HG03064 (cell line): ENCODE measurements around the gene FBH1.
"Not testable (repeated sequence)": the region's sequence is repeated elsewhere in the genome, so short reads cannot be mapped to it uniquely, and the experiment has no call there.

Source experiments
- ATAC-seq: cut with Tn5 transposase; IDR thresholded peaks from one replicate; pipeline ENCODE4 v1.9.1; 2021; ENCODE audit warnings: low read depth; ENCODE audit not compliant: unreplicated experiment

The FBH1 gene

DNA sequence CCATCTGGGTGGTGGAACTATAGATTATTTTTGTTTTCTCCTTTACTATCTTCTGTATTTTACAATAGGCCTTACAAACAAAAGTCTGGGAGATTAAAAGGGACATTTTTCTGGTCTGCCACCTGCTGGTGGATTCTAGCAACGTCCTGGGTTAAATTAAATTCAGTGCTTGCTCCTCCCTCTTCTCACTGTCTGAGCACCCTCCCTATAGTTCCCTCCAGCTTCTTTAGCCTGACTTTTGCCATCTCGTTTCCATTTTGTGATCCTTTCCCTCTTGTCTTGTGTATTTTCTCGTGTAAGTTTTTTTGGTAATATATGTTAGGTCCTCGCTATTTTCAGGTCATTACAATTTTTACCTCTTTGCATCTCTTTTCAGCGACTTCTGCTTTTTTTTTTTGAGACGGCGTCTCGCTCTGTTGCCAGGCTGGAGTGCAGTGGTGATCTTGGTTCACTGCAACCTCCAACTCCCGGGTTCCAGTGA, 16.5 kb upstream of the FBH1 start:
- ATAC-seq = peak; percentile 59

DNA sequence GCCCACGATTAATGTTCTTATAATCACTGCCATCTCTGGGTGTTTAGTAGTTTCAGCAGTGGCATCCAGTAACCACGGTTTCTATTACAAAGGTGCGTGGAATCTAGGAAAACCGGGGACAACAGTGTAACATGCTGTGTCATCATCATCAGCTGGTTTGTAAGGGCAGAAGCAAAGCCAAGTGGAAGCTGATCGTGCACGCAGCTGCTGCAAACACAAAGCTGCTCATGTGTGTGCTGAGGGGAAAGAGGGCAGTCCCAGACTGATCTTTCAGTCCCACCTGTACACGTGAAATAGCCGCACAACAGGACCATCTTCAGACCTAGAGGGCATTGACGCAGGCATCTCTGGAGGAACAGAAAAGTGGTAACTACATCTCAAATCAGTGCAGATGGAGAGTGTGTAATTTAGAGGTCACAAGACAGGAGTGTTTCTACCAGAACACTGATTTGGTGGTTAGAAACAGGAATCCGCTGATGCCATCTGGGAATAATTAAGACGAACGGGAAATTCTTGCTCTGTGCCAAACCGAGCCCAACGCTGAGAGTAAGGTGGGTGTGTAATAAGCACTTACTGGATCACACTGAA, 13.8 kb upstream of the FBH1 start:
- ATAC-seq = no peak

DNA sequence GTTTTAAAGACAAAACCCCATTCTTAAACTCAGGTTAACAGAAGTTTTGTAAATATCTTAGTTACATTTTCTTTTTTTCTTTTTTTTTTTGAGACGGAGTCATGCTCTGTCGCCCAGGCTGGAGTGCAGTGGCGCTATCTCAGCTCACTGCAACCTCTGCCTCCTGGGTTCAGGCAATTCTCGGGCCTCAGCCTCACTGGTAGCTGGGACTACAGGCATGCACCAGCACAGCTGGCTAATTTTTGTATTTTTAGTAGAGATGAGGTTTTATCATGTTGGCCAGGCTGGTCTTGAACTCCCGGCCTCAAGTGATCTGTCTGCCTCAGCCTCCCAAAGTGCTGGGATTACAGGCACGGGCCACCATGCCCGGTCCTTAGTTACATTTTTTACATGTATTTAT, 13.0 kb upstream of the FBH1 start:
- not testable (repeated sequence) for ATAC-seq

DNA sequence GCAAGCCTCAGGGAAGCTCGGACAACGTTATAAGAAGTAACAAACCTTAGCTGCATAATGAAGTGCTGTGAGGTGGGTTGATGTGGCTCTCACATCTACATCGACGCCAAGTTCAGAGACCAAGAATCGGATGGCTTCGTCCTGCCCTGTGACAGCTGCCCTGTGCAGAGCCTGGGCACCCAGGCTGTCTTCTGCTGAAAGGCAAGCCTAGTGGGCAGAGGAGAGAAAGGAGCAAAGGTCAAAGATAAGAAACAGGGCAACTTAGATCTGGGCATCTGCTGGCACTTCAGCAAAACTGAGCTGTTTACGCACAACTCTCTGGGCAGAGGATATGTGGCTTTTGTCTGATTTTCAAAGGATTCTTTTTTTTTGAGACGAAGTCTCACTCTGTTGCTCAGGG, 7.1 kb upstream of the FBH1 start:
- ATAC-seq = no peak

DNA sequence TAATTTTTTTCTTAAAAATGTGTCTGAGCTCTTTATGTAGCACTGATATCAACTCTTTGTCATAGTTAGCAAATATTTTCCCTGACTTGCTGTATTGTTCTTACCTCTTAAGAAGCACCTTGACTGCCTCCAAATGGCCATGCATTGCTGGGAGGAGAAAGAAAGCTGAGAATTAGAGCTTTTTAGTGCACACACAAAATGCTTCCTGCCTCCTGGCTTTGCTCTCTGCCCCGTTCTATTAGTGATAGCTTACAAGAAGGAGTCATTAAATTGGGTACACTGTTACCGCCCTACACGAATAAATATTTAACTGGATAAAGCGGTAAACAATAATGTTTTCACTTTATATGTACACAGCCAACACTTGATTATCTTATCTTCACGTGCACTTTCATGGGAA, 4.4 kb upstream of the FBH1 start:
- ATAC-seq = no peak

DNA sequence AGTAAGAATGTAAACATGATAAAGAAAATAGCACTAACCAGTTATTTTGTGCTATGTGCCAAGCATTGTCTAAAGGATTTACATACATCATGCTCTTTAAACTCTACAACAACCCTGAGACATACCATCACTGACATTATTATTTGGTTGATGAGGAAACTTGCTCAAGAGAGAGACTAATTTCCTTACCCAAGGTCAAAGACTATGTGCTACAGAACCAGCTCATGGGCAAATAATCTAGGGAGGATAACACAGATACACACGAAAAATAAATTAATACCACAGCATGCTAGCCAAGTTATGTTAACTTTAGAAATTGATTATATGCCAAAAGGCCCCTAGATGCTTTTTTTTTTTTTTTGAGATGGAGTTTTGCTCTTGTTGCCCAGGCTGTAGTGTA, 3.0 kb upstream of the FBH1 start:
- no peak for ATAC-seq

DNA sequence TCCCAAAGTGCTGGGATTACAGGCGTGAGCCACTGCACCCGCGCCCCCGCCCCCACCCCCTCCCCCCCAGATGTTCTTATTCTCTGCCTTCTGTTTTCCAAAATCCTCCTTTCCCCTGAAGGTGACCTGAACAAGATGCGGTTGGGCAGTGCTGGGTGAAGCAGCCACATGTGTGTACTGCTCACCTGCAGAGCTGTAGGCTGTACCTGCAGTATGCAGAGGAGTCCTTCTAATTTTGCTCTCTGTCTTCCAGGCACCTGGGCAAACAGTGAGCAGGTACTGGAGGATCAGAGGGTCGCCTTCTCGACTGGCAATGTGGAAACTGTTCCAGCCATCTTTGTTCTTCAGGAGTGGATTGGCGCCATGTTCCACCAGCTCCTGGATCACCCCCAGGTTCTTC, 2.4 kb upstream of the FBH1 start:
- no peak for ATAC-seq

DNA sequence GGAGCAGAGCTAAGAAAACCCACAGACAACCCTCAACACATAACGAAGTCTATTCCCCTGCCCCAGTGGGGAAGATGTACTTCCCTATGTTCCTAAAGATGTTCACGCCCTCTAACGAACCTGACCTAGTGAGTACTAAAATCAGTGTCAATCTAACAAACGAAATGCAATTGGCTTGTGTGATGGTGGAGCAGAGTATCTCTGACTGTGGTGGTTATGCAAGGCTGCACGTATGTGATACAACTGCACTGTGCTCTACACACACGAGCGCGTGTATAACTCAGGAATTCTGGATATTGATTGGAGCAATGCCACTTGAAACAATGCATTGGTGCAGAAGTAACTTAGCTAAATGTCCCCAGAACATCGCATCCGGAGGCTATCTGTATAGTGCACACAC, 1.7 kb upstream of the FBH1 start:
- no peak for ATAC-seq

DNA sequence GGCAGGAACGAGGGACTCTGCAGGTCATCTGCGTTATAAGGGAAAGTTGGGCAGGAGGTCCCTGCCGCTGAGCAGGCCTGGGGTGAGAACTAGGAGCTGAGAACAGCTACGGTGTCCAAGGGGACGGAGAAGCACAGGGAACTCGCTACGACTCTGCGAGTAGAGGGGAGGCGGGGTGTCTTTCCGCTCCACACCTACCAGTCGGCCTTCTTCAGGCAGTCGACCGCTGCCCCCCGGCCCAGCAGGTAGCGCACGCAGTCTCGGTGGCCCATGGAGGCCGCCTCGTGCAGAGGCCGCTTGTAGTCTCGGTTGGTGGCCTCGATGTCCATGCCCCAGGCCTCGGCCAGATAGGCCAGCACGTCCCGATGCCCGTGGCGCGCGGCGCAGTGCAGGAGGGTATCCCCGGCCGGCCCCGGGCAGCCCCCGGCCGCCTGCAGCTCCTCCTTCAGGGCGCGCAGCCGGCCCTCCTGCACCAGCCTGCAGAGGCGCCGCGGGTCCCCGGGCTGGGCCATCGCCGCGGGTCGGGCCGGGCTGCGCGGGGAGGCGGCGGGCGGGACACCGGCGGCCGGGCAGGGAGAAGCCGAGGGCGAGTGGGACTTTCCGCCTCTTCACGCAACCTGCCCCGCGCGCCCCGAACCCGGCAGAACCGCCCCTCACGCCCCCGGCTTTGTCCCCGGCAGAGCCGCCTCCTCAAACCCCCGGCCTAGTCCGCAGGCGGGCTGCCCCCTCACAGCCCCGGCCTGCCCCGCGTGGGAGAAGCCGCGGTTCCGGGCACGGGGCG, 1.0 kb upstream of the FBH1 start:
- no peak for ATAC-seq

DNA sequence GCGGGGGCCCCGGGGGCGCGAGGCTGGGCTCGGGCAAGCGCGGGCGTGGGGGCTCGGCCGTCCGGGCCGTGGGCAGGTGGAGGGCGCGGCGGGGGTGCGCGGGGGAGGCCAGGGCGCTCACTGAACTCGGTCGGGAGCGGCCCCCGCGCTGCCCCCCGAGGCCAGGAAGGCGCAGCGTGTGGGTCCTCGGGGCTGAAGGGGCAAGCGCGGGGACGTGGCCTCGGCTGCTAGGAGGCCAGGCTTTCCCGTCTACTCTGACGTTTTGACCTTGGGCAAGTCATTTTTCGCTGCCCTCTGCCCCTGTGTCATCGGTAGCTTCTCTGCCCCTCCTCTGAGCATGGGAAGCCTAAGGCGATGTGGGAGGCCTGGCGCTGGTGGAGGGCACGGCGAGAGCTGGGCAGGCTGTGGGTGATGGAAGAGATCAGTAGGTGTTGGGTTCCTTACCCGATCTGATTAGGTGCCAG, 441 bp downstream of the FBH1 start:
- ATAC-seq = peak; percentile 6

DNA sequence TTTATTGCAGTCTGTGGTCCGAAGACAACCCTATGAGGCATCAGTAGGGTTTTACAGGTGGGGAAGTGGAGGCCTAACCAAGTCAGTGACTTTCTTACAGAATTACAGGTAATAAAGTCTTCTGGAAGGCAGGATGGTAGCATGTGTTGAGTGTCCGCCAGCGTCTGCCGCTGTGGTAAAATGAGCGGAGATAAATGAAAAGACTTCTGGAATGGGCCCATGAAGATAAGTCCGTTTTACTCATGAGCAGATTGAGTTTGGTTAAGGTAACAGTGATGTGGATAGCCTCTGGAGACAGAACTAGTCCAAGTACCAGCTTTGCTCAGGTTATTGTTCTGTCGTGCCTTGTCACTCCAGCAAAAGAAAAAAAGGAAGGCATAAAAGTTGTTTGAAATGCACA, 966 bp downstream of the FBH1 start:
- ATAC-seq = no peak

DNA sequence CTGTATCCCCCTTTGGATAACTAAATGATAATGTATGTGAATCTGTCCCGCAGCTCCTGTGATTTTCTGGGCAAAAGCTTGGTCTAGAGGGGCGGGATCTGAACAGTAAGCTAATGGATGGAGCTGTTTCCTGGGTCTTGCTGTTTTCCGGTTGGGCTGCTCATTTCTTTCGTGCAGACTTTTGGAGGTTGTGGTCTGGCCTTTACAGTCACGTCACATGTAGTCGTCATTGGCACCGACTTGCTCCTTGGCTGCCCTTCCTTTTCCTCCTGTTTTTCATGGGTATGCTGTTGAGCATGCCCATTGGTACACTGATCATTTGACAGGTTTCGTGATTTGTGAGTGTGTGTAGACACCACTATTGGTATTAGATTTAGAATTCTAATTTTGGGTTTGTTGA, 2.0 kb downstream of the FBH1 start:
- no peak for ATAC-seq

DNA sequence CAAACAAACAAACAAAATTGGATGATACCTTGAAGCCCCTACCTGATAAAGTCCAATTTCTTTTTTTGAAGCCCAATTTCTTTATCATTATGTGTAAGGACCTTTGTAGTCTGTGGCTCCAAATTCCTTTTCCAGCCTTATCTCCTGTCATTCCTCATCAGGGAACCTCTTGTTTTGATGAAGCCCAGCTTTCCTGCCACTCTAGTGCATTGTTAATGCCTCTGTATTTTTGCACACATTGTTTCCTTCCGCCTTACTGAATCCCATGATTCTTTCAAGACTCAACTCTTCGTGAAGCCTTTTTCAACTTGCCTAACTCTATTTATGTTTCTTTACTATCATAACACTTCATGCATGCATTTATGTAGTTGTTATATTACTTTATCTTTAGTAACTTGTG, 3.3 kb downstream of the FBH1 start:
- no peak for ATAC-seq

DNA sequence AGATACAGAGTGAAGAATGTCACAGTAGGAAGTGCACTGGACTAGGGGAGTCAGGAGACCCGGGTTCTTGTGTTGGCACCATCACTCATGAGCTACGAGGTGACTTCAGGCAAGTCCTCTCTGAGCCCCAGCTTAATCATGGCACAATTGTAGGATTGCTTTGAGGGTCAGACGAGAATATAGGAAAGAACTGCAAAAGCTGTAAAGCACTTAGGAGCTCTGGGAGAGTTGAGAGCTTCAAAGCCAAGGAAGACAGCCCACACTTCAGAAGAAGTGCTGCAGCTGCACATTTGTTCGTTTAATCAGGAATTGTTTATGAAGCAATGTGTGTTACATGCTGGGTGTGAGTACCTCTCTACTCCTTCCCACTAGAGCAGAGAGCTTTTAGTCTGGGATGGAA, 4.4 kb downstream of the FBH1 start:
- no peak for ATAC-seq

DNA sequence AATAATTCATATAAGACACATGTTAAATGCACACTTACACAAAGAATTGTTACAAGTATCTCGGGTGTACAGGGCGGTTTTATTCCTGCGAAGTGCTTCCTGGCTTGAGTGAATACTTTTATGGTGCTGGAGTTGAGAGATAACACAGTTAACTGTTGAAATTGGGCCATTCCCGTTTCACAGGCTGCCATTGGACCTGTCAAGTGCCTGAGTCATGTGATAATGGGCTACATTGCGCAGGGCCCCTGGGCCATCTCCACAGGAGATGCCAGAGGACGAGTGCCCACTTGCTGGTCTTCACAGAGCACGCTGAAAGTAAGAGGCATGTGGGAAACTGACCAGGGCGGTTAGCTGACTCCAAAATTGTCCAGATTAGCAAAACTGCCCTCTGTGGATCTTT, 4.8 kb downstream of the FBH1 start:
- no peak for ATAC-seq

DNA sequence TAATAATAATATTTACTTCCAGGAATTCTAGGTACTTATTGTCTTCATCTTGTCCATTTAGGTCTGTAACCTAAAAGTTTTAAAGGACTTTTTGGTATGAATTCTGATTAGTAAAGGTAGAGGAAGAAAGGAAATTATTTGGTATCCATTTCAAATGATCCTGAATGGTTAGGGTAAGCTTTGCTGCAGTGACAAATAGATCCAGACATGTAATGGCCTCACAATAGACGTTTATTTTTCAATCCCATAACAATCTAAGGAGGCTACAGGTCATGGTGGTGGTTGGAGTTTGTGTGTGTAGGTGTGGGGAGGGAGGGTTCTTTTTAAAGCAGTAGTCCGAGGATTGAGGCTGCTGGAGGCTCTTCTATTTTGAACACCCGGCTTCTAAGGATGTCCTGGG, 5.3 kb downstream of the FBH1 start:
- ATAC-seq = peak; percentile 4

DNA sequence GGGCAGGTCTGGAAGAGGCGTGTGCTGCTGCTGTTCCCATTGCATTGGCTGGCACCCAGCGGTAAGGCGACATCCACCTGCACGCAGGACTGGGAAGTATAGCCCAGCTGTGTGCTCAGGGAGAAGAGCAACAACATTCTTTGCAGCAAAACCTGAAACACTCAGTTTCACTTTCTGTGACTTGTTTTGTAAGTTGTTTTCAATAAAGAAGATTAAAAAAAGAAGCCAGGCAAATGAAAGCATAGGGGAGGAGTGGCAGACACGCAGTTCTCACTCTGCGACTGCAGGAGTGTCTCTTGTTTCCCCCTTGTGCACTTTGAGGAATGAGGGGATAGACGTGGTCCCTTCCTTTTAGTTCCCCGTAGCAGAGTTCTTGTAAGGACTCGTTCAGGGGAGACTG, 5.8 kb downstream of the FBH1 start:
- peak; percentile 74 for ATAC-seq

DNA sequence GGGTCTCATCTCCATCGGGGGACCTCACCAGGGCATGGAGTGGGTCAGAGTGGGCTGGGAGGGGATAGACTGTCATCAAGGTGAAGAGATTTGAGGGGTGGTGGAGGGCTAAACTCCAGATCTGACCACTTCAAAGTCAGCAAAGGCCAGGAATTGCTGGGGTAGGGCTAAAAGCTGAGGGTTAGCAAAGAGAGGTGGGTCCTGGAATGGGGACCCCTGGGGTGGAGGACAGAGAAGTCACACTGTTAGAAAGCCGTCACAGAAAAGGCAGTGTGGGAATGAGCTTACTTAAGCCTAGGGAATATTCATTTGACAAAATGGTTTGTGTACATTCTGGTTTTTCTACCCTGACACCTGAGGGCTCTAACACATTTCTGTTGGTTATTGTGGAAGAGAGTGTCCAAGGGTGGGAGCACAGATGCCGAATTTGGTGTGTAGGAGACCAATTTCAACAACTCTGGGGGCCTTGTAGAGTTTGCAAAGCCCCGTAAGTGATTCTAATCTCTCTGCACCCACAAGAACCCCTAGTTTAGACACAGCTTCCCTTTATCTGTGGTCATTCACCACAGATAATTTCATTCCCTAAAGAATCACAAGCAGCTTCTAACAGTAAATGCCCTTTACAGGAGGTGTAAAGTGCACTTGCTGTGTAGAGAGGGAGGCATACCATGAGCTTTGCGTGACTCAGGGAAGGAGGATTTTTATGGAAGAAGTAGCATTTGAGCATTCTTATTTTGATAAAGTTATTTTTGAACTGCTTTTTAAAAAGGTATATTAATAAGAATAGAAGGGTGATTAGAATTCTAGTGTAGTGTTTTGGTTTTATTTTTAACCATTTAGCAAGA, 6.4 kb downstream of the FBH1 start:
- no peak for ATAC-seq

DNA sequence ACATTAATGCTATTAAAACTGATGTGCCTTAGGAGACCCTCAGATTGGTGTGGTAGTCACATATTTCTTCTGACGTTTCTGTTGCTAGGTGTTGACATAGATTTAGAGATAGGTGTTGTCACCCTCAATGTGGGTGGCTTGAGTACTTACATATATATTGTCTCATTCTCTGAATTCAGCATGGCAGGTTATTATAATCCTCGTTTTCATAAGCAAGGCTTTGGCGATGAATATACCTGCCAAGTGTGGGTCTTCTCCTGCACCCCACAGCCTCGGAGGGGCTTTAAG, 7.0 kb downstream of the FBH1 start:
- no peak for ATAC-seq

DNA sequence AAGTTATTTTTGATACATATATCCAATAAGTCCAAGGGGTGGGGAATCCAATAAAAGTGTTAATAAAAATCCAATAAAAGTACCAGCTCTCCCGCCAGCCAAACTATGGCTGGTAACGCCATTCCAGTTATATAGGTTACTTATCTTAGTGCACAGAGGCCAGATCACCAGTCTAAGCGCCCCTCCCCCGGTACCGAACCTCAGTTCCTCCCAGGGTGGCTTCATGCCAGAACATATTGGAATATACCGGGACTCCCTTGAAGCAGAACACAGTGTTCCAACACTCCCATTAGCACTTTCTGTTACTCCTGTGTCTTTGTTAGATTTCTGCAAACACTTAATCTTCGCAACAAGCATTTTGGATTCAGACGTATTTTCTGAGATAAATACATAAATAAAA, 7.5 kb downstream of the FBH1 start:
- no peak for ATAC-seq

DNA sequence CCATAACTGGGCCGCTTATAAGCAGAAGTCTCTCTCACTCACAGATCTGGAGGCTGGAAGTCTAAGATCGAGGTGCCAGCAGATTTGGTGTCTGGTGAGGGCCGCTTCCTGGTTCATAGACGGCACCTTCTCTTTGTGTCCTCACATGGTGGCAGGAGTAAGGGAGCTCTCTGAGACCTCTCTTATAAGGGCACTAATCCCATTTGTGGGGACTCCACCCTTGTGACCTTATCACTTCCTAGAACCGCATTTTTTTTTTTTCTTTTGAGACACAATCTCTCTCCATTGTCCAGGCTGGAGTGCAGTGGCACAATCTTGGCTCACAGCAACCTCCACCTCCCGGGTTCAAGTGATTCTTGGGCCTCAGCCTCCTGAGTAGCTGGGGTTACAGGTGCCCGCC, 8.1 kb downstream of the FBH1 start:
- ATAC-seq = no peak

DNA sequence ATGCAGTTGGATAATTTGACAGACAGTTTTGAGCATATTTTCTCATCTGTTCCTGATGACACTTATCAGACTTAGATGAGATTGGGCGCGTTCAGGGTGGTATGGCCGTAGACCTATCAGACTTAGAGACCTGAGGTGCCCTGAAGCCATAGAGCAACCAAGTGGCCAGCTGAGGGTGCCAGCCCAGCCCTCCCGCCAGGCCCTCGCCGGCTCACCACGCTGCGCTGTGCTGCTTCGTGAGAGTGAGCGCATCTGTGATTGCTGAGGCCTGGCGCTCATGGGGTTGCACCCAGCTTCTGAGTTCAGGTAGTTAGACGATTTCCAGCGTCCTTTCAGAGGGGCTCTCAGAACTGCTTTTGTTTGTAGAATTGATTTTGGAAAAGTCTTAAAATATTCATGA, 10.2 kb downstream of the FBH1 start:
- no peak for ATAC-seq
